ENCODE measurements around the gene OR5D13.

OR5D13 gene

GRCh38 chr11:55773138-55773537 lies at the start of gene OR5D13:
TSS of gene OR5D13 (plus strand) at chr11:55773438. CDS start at chr11:55773438, 0 bp downstream.
- no peak for DNase-seq (ENCODE audit: low read depth in 1 of 2, low spot score in 1 of 2)

GRCh38 chr11:55726715-55727324 lies 46.4 kb upstream of the OR5D13 start:
- no peak for DNase-seq (ENCODE audit: low read depth in 1 of 2, low spot score in 1 of 2)

- no peak for DNase-seq (ENCODE audit: low read depth in 1 of 2, low spot score in 1 of 2)
Measured at GRCh38 chr11:55732936-55733335, 40.3 kb upstream of the OR5D13 start.

- no peak for DNase-seq (ENCODE audit: low read depth in 1 of 2, low spot score in 1 of 2)
Measured at GRCh38 chr11:55791606-55792005, 18.4 kb downstream of the OR5D13 start.

GRCh38 chr11:55793321-55793720 lies 20.1 kb downstream of the OR5D13 start:
- no peak for DNase-seq (ENCODE audit: low read depth in 1 of 2, low spot score in 1 of 2)

- DNase-seq (ENCODE audit: low read depth in 1 of 2, low spot score in 1 of 2), result no peak
Measured at GRCh38 chr11:55795256-55795655, 22.0 kb downstream of the OR5D13 start, which contains the start of gene OR5D14. TSS of gene OR5D14 (plus strand) at chr11:55795556. CDS start at chr11:55795556, 0 bp downstream.

- DNase-seq (ENCODE audit: low read depth in 1 of 2, low spot score in 1 of 2), result no peak
Measured at GRCh38 chr11:55806248-55806647, 33.0 kb downstream of the OR5D13 start.

GRCh38 chr11:55811067-55811466 lies 37.8 kb downstream of the OR5D13 start, which contains the start of gene OR5L1:
TSS of gene OR5L1 (plus strand) at chr11:55811367. CDS start at chr11:55811467, 100 bp downstream.
- DNase-seq (ENCODE audit: low read depth in 1 of 2, low spot score in 1 of 2), result no peak

GRCh38 chr11:55819330-55819729 lies 46.1 kb downstream of the OR5D13 start, which contains the start of gene OR5D18:
TSS of gene OR5D18 (plus strand) at chr11:55819630. CDS start at chr11:55819630, 0 bp downstream.
- no peak for DNase-seq (ENCODE audit: low read depth in 1 of 2, low spot score in 1 of 2)
